ENCODE results near the gene OR6B3. TPM values are rescaled to one million over a fixed set of nuclear protein-coding genes. Genes with fewer than 3 reads are reported as not detected.
"Not testable (repeated sequence)": the region's sequence is repeated elsewhere in the genome, so short reads cannot be mapped to it uniquely, and the experiment has no call there.

OR6B3 gene
- total RNA-seq, 1 donor from 2014 or later: not detected

DNA sequence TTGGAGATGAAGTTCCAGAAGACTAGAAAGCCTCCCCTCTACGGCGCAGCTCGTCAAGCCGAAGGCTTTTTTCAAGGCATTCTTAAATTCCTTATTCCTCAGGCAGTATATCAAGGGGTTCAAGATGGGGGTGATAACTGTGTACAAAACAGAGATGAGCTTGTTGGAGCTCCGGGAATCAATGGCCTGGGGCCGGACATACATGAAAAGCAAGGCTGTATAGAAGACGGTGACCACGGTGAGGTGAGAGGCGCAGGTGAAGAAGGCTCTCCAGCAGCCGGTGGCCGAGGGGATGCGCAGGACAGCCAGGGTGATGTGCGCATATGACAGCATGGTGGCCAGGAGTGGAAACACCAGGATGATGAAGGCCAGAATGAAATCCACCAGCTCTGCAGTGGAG, 8.2 kb downstream of the OR6B3 start:
- ATAC-seq (ENCODE audit: low read depth) (no peak), DNase-seq (no peak)
- Mint-ChIP-seq H3K4me3 (no peak overlapping the region), H3K4me1 (no peaks in the 10 kb centered on the region), H3K27me3 (peaks cover 24% of the 10 kb centered on the region), H3K27ac (no peak overlapping the region), H3K9me3 (no peaks in the 10 kb centered on the region), H3K36me3 (ENCODE audit: low read depth) (no peaks in the 10 kb centered on the region)
- ChIA-PET POLR2A (no interaction called here), CTCF (no interaction called here)
- intact Hi-C loops (cut with micrococcal nuclease): no loop called here
- TF ChIP-seq, protein P1, sequence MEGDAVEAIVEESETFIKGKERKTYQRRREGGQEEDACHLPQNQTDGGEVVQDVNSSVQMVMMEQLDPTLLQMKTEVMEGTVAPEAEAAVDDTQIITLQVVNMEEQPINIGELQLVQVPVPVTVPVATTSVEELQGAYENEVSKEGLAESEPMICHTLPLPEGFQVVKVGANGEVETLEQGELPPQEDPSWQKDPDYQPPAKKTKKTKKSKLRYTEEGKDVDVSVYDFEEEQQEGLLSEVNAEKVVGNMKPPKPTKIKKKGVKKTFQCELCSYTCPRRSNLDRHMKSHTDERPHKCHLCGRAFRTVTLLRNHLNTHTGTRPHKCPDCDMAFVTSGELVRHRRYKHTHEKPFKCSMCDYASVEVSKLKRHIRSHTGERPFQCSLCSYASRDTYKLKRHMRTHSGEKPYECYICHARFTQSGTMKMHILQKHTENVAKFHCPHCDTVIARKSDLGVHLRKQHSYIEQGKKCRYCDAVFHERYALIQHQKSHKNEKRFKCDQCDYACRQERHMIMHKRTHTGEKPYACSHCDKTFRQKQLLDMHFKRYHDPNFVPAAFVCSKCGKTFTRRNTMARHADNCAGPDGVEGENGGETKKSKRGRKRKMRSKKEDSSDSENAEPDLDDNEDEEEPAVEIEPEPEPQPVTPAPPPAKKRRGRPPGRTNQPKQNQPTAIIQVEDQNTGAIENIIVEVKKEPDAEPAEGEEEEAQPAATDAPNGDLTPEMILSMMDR (IDR thresholded peaks at IDR 0.05): no peak

DNA sequence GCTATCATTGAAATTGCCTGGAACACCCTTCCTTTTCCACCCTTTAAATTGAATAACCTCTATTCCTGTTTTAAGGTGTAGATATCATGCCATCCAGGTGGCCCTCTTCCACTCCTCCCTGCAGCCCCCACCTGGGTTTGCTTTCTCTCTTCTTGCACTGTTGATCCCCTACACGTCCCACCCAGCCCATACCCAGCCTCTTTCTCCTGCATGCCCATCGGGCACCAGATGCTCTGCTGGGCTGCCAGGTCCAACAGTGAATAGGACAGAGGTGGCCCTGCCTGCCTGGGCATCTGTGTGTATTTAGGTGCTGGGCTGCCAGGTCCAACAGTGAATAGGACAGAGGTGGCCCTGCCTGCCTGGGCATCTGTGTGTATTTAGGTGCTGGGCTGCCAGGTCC, 9.2 kb downstream of the OR6B3 start:
- H3K36me3 Mint-ChIP-seq (ENCODE audit: low read depth); POLR2A ChIA-PET; H3K4me3 Mint-ChIP-seq; DNase-seq; H3K4me1 Mint-ChIP-seq; H3K9me3 Mint-ChIP-seq; H3K27ac Mint-ChIP-seq; intact Hi-C loops (cut with micrococcal nuclease); CTCF ChIA-PET; ATAC-seq (ENCODE audit: low read depth): not testable (repeated sequence)
- H3K27me3 Mint-ChIP-seq: peaks cover 22% of the 10 kb centered on the region

DNA sequence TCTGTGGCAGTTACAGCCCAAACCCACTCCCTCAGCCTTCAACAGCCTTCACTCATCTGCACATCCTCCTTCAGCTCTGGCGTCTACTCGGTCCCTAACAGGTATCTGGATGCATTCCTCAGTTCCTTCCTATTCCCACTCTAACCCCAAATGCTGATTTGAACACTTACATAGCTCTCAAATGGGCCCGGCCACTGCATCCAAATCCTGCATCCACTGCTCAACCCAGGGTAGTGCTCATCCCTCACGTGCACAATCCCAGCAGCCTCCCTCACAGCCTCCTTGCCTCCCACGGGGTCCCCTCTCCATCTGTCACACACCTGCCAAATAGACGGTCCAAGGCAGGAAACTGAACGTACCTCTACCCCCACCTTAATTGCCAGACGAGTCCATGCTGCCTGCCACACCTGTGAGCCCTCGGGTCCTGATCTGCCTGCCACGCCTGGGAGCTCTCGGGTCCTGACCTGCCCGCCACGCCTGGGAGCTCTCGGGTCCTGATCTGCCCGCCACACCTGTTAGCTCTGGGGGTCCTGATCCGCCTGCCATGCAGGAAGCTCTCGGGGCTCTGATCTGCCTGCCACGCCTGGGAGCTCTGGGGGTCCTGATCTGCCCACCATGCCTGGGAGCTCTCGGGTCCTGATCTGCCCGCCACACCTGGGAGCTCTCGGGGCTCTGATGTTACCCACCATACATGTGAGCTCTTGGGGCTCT, 9.9 kb downstream of the OR6B3 start:
- ChIA-PET CTCF (no interaction called here), POLR2A (no interaction called here)
- intact Hi-C loops (cut with micrococcal nuclease): no loop called here
- Mint-ChIP-seq H3K36me3 (ENCODE audit: low read depth) (no peaks in the 10 kb centered on the region), H3K9me3 (no peaks in the 10 kb centered on the region), H3K27ac (no peak overlapping the region), H3K4me1 (no peaks in the 10 kb centered on the region), H3K4me3 (no peak overlapping the region), H3K27me3 (peaks cover 21% of the 10 kb centered on the region)
- ATAC-seq (ENCODE audit: low read depth): no peak
- TF ChIP-seq, protein P1 (IDR thresholded peaks at IDR 0.05): no peak
- no peak for DNase-seq

DNA sequence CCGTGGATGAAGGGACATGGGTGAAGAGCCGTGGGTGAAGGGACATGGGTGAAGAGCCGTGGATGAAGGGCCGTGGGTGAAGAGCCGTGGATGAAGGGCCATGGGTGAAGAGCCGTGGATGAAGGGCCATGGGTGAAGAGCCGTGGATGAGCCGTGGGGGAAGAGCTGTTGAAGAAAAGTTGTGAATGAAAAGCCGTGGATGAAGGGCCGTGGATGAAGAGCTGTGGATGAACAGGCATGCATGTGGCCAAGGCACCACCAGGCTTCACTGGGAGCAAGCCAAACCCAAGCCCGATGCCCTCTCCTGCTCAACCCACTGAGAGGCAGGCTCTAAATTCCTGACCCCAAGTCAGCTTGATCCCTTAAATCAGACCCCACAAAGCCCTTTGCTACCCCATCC, 10.6 kb downstream of the OR6B3 start:
- Mint-ChIP-seq H3K4me1 (no peaks in the 10 kb centered on the region), H3K27me3 (peaks cover 18% of the 10 kb centered on the region), H3K36me3 (ENCODE audit: low read depth) (no peaks in the 10 kb centered on the region), H3K27ac (no peak overlapping the region), H3K9me3 (no peaks in the 10 kb centered on the region), H3K4me3 (no peak overlapping the region)
- POLR2A ChIA-PET: no interaction called here
- DNase-seq (no peak), ATAC-seq (ENCODE audit: low read depth) (no peak)
- CTCF ChIA-PET: no interaction called here
- TF ChIP-seq, protein P1 (IDR thresholded peaks at IDR 0.05): no peak
- intact Hi-C loops (cut with micrococcal nuclease): no loop called here

DNA sequence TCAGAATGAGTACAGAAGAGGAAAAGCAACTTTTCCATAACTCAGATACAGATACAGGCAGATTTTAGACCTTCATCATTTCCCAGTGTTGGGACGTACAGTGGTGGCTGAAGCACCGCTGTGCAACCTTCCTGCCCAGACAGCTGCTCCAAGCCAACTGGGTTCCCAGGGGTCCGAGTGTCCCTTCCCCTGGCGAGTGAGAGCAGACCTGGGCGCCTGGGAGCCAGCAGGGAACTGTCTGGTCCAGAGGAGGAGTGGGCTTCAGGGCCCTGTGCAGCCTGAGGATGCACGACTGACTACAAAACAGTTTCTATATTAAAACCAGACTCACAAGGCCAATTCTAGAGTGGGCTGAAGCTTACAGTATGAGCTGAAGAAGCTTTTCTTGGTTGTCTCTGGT, 12.0 kb downstream of the OR6B3 start:
- no peaks in the 10 kb centered on the region for H3K9me3 Mint-ChIP-seq
- peaks cover 22% of the 10 kb centered on the region for H3K27me3 Mint-ChIP-seq
- POLR2A ChIA-PET: no interaction called here
- CTCF ChIA-PET: no interaction called here
- TF ChIP-seq, protein P1 (IDR thresholded peaks at IDR 0.05): no peak
- intact Hi-C loops (cut with micrococcal nuclease): no loop called here
- ATAC-seq (ENCODE audit: low read depth) (no peak), DNase-seq (no peak)
- no peaks in the 10 kb centered on the region for H3K4me1 Mint-ChIP-seq
- H3K4me3 Mint-ChIP-seq: no peak overlapping the region
- H3K27ac Mint-ChIP-seq: no peak overlapping the region
- H3K36me3 Mint-ChIP-seq (ENCODE audit: low read depth): no peaks in the 10 kb centered on the region

DNA sequence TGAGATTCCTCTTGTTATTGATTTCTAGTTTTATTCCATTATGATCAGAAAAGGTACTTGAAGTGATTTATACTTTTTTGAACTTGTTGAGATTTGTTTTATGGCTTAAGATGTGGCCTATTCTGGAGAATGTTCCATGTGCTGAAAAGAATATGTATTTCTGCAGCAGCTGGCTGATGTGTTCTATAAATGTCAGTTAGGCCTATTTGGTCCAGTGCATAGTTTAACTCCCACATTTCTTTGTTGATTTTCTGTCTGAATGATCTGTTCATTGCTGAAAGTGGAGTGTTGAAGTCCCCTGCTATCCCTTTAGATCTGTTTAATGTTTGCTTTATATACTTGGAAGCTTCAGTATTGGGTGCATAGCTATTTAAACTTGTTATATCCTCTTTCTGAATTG, 16.0 kb downstream of the OR6B3 start:
- DNase-seq (no peak), ATAC-seq (ENCODE audit: low read depth) (no peak)
- intact Hi-C loops (cut with micrococcal nuclease): no loop called here
- Mint-ChIP-seq H3K9me3 (no peaks in the 10 kb centered on the region), H3K27ac (no peak overlapping the region), H3K27me3 (peaks cover 11% of the 10 kb centered on the region), H3K36me3 (ENCODE audit: low read depth) (no peaks in the 10 kb centered on the region), H3K4me3 (no peak overlapping the region), H3K4me1 (no peaks in the 10 kb centered on the region)
- ChIA-PET POLR2A (no interaction called here), CTCF (no interaction called here)
- TF ChIP-seq, protein P1 (IDR thresholded peaks at IDR 0.05): no peak

Measured in activated B cell treated with CpG ODN at 0.5 μM for 24 hours (primary cell).